Measurements from ENCODE around the gene PROCA1.

GRCh38 chr17:28706471-28707338, 5.0 kb downstream of the PROCA1 start:
- TF ChIP-seq SPI1 (IDR thresholded peaks at IDR 0.05; ENCODE audit: low read depth, low read length) (no peak), POLR2A (IDR thresholded peaks at IDR 0.05; ENCODE audit: low read depth, low read length) (no peak), TAF1 (IDR thresholded peaks at IDR 0.05; ENCODE audit: low read depth, low read length) (no peak), POU2F2 (IDR thresholded peaks at IDR 0.05; ENCODE audit: low read depth, low read length) (no peak), POLR2AphosphoS5 (IDR thresholded peaks at IDR 0.05; ENCODE audit: low read depth, low read length) (no peak)
